Measurements from ENCODE around the gene TTPAL. TPM values are rescaled to one million over a fixed set of nuclear protein-coding genes. Genes with fewer than 3 reads are reported as not detected.
A peak's percentile ranks its signal among the peaks of the same experiment; 100 is the strongest.

TTPAL gene
- total RNA-seq, 1 donor from 2014 or later, result 25.2 TPM

GRCh38 chr20:44496976-44497375 lies 21.3 kb downstream of the TTPAL start:
- no peak overlapping the region for H3K4me3 Mint-ChIP-seq (ENCODE audit: low read depth)
- no peak overlapping the region for H3K27ac Mint-ChIP-seq
- no peak for DNase-seq (ENCODE audit: low spot score, unreplicated experiment)
- peaks cover 29% of the 10 kb centered on the region for H3K36me3 Mint-ChIP-seq (ENCODE audit: insufficient read depth)
- TF ChIP-seq, protein P1, sequence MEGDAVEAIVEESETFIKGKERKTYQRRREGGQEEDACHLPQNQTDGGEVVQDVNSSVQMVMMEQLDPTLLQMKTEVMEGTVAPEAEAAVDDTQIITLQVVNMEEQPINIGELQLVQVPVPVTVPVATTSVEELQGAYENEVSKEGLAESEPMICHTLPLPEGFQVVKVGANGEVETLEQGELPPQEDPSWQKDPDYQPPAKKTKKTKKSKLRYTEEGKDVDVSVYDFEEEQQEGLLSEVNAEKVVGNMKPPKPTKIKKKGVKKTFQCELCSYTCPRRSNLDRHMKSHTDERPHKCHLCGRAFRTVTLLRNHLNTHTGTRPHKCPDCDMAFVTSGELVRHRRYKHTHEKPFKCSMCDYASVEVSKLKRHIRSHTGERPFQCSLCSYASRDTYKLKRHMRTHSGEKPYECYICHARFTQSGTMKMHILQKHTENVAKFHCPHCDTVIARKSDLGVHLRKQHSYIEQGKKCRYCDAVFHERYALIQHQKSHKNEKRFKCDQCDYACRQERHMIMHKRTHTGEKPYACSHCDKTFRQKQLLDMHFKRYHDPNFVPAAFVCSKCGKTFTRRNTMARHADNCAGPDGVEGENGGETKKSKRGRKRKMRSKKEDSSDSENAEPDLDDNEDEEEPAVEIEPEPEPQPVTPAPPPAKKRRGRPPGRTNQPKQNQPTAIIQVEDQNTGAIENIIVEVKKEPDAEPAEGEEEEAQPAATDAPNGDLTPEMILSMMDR (IDR thresholded peaks at IDR 0.05; ENCODE audit: unreplicated experiment), result no peak
- H3K9me3 Mint-ChIP-seq (ENCODE audit: low read depth), result no peaks in the 10 kb centered on the region
- no peaks in the 10 kb centered on the region for H3K27me3 Mint-ChIP-seq
- no peaks in the 10 kb centered on the region for H3K4me1 Mint-ChIP-seq (ENCODE audit: low read depth)

GRCh38 chr20:44497761-44498160 lies 22.1 kb downstream of the TTPAL start:
- TF ChIP-seq, protein P1 (IDR thresholded peaks at IDR 0.05; ENCODE audit: unreplicated experiment), result no peak
- Mint-ChIP-seq H3K36me3 (ENCODE audit: insufficient read depth) (peaks cover 31% of the 10 kb centered on the region), H3K4me1 (ENCODE audit: low read depth) (no peaks in the 10 kb centered on the region), H3K27me3 (no peaks in the 10 kb centered on the region), H3K9me3 (ENCODE audit: low read depth) (no peaks in the 10 kb centered on the region), H3K27ac (no peak overlapping the region), H3K4me3 (ENCODE audit: low read depth) (no peak overlapping the region)
- no peak for DNase-seq (ENCODE audit: low spot score, unreplicated experiment)

DNA sequence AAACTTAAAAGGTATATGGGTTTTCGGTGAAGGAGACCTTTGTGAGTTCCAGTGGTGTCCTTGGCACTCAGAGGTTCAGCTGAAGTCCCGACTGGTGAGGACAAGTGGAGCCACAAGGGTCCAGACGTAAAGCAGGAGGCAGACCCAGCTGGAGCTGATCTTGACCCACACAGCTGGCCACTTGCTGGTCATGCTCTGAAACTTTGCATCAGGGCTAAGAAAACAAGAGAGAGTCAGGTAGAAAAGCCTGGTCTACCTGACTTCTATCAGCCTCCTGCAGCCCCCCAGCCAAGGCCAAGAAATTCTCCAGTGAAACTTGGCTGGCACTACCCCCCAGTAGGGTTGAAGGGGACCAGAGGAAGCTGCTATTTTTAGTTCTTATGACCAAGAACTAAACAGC lies 24.5 kb downstream of the TTPAL start:
- no peak overlapping the region for H3K4me3 Mint-ChIP-seq (ENCODE audit: low read depth)
- TF ChIP-seq, protein P1 (IDR thresholded peaks at IDR 0.05; ENCODE audit: unreplicated experiment), result no peak
- no peaks in the 10 kb centered on the region for H3K27me3 Mint-ChIP-seq
- H3K36me3 Mint-ChIP-seq (ENCODE audit: insufficient read depth), result peaks cover 30% of the 10 kb centered on the region
- peak overlapping the region; percentile 34 for H3K27ac Mint-ChIP-seq
- no peak for DNase-seq (ENCODE audit: low spot score, unreplicated experiment)
- H3K9me3 Mint-ChIP-seq (ENCODE audit: low read depth), result no peaks in the 10 kb centered on the region
- H3K4me1 Mint-ChIP-seq (ENCODE audit: low read depth), result no peaks in the 10 kb centered on the region

GRCh38 chr20:44501448-44501847 lies 25.8 kb downstream of the TTPAL start:
- Mint-ChIP-seq H3K9me3 (ENCODE audit: low read depth) (no peaks in the 10 kb centered on the region), H3K4me3 (ENCODE audit: low read depth) (no peak overlapping the region), H3K27ac (no peak overlapping the region), H3K4me1 (ENCODE audit: low read depth) (no peaks in the 10 kb centered on the region), H3K36me3 (ENCODE audit: insufficient read depth) (peaks cover 28% of the 10 kb centered on the region), H3K27me3 (no peaks in the 10 kb centered on the region)
- TF ChIP-seq, protein P1 (IDR thresholded peaks at IDR 0.05; ENCODE audit: unreplicated experiment), result no peak
- DNase-seq (ENCODE audit: low spot score, unreplicated experiment), result no peak

GRCh38 chr20:44502968-44503367 lies 27.3 kb downstream of the TTPAL start:
- Mint-ChIP-seq H3K4me3 (ENCODE audit: low read depth) (no peak overlapping the region), H3K4me1 (ENCODE audit: low read depth) (no peaks in the 10 kb centered on the region), H3K27me3 (no peaks in the 10 kb centered on the region), H3K36me3 (ENCODE audit: insufficient read depth) (peaks cover 25% of the 10 kb centered on the region), H3K9me3 (ENCODE audit: low read depth) (no peaks in the 10 kb centered on the region), H3K27ac (no peak overlapping the region)
- no peak for DNase-seq (ENCODE audit: low spot score, unreplicated experiment)
- TF ChIP-seq, protein P1 (IDR thresholded peaks at IDR 0.05; ENCODE audit: unreplicated experiment), result no peak

Data from progenitor cell of endocrine pancreas (in vitro differentiated cells).